NCI-H128 (cell line): Measurements from ENCODE around the gene LEFTY1.
"Not testable (repeated sequence)": the region's sequence is repeated elsewhere in the genome, so short reads cannot be mapped to it uniquely, and the experiment has no call there.

Experiments used
- DNase-seq: peaks from one replicate; lab custom pipeline; 2025; ENCODE audit not compliant: unreplicated experiment; lab: John Stamatoyannopoulos, UW

The LEFTY1 gene

GRCh38 chr1:225850370-225850769 is 38.6 kb downstream of the LEFTY1 start:
- DNase-seq, result no peak

DNA sequence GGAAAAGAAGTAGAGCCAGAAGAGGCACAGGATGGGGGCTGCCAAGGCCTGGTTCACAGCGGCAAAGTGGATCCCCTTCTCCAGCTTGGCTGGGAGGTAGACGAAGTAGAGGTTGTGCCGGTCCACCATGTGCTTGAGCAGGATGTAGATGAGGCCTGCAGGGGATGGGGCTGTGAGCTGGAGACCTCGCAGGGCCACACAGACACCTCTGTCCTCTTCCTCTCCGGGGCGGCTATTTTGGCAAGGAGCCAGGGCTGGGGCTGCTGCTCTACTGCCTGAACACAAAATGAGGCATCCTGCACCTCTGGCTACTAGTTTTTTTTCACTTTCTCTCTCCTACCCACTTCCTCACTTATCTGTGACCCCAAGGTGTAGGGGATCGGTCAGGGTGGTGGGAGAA is 39.0 kb downstream of the LEFTY1 start:
- no peak for DNase-seq

- DNase-seq, result no peak
Observed at GRCh38 chr1:225848030-225848955, 40.7 kb downstream of the LEFTY1 start.

DNA sequence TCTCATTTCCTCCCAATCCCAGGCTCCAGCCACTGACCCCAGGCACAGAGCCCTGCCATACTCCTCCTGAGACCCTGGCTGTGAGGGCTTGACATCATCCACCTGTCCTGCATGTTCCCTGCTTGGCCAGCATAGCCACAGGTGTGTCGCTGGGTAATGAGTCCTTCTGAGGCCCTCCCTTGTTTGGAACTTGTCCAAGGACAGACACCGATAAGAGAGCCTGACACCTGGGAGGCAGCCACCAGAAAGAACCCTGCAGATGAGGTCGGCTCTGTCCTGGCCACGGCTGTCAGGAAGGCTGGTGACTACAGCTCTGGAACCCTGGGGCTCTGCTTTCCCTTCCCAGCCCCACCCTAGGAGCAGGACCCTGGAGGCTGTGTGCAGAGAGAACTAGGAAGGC is 41.3 kb downstream of the LEFTY1 start:
- DNase-seq, result peak; percentile 24

DNA sequence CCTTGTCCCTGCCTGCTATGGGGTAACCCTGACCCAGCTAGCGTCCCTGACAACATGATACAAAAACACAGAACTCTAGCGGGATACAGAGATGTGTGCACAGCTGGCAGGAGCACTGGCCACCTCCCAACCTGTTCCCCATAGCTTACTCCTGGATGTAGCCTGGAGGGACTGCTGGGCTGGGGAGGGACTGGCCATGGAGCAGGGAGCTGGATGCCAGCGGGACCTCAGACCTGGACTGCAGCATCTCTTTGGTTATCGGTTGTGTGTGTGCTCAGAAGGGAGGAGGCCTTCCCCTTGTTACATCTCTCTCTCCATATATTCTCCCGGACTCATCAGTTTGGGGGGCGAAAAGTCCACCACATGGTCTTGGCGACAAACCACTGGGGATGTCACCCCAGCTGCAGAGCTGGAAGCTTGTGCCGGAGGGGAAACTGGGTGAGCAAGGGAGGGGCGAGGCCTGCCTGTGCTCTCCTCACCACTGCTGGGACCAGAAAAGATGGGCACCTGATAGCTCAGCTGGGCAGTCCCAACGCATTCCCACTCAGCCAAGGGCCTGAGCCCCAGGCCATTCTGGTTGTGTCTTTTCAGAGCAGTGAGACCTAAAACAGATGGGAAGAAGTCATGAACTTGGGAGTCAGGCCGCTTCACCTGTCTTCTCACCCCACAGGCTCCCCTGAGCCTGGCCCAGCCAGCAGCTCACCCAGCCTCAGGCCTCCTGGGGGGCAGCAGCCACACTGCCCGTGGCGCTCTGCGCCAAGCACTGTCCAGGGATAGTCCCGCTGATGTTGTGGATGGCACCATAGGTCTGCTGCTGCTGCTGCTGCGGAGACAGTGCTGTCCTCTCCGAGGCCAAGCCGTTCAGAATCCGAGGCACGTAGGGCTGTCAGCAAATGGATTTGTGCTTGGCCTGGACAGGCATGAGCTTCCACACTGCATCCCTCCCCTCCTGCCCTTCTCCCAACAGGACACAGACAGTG is 42.3 kb downstream of the LEFTY1 start:
- no peak for DNase-seq

GRCh38 chr1:225845571-225846259 is 43.2 kb downstream of the LEFTY1 start:
- peak; percentile 47 for DNase-seq

DNA sequence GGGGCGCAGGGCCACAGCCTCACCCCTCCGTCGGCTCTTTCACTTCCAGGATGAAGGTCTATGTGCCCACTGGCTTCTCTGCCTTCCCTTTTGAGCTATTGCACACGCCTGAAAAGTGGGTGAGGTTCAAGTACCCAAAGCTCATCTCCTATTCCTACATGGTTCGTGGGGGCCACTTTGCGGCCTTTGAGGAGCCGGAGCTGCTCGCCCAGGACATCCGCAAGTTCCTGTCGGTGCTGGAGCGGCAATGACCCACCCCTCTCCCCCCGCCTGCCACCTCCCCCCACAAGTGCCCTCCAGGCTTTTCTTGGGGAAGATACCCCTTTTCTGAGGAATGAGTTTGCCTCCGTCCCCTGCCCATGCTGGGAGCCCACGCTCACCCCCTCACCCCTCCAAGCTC is 43.8 kb downstream of the LEFTY1 start:
- no peak for DNase-seq

DNA sequence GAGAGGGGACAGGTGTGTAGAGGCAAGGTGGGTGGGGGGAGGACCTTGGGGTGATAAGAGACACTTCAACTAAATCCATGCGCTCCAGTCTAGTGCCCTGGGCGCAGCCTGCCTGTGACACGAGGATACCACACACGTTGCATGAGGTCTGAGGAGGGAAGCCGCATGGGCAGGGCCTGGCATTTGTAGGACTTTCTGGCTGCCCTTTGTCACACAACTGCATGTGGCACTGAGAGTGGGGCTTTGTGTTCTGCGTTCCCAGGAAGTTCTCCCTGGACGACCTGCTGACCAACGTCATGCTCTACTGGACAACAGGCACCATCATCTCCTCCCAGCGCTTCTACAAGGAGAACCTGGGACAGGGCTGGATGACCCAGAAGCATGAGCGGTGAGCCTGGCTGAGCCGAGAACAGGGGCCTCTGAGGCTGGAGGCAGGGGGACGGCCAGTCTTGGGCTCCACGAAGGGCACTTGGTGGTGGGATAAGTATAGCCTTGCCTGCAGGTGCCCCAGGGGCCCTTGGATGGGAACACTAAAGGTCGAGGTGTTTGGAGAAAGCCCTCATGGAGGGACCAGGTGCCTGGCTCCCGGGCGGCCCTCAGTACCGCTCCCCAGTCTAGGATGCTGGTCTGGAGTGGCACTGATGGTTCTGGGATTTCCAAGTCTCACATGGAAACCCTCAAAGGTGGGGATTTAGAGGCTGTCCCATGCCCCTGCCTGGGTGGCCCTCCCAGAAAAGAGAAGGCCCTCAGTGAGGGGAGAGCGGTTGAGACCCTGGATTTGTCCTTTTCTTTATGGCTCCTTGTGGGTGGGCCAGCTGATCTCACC is 44.5 kb downstream of the LEFTY1 start:
- DNase-seq, result no peak

DNA sequence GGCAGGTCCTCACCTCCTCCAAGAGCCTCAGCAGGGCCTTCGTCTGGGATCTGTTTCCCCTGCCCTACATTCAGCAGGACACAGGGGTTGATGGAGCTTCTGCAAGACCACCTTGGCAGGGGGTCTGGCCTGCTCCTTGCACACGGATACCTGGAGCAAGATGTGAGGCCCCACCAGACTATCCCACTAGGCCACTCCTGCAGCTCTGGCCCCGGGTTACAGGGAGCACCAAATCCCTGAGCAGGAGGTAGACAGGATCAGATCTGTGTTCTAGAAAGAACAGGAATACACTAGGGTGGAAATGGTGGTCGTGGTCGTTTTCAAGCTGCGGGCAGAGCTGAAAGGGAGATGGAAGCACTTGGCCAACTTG is 45.5 kb downstream of the LEFTY1 start:
- no peak for DNase-seq

DNA sequence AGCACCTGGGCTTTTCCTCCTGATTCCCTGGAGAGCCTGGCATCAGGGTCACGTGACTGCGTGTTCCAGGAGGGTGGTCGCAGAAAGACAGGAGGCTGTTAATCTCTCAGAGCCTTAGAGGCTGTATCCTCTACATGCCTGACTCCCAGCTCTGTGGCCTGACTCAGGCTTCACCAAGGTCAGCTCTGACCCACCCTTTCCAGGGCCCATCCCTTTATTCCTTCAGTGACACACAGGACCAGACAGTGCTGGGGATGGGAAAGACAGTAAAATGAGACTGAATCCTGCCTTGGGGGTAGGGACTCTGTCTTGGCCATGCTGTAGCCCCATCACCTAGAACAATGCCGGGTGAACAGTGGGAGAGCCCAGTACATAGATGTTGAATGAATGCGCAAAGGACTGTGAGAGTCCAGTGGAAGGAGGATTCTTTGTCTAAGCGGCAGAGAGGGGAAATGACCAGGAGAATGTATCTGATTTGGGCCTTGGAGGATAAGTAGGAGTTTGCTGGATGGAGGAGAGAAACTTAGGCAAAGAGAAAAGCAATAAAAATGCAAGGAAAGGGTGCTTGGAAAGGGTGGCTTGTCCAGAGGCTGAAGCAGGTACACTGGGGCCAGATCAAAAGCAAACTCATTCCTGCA is 46.0 kb downstream of the LEFTY1 start:
- no peak for DNase-seq

- DNase-seq, result no peak
Observed at GRCh38 chr1:225842074-225842473, 46.9 kb downstream of the LEFTY1 start.

- no peak for DNase-seq
Observed at GRCh38 chr1:225840713-225841112, 48.2 kb downstream of the LEFTY1 start.

DNA sequence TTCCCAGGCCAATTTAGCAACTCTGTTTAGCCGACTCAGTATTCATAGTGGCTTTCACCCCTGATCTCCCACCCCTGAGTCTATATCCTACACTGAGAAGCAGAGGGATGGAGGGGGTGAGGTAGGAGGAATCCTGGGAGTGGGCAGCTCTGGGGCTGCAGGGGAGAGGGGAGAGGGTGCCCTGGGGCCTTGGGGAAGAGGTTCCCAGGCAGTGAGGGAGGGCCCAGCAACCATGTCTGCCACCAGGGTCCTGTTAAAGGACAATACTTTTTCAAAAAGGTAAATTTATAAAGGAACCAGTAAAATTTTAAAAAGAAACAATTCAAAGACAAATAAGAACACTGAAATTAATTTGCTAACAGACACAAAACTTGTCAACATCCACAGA is 48.7 kb downstream of the LEFTY1 start:
- DNase-seq, result no peak

- no peak for DNase-seq
Observed at GRCh38 chr1:225838793-225839192, 50.2 kb downstream of the LEFTY1 start.

- DNase-seq, result not testable (repeated sequence)
Observed at GRCh38 chr1:225836296-225836695, 52.6 kb downstream of the LEFTY1 start.
